ENCODE measurements around the gene ZNRF3. TPM values are rescaled to one million over a fixed set of nuclear protein-coding genes. Genes with fewer than 3 reads are reported as not detected.

Gene ZNRF3
- polyA plus RNA-seq, 1 donor (not counting 4 experiments of a cell fraction or from before 2014, with no cell fraction given) = 2.6 TPM

DNA sequence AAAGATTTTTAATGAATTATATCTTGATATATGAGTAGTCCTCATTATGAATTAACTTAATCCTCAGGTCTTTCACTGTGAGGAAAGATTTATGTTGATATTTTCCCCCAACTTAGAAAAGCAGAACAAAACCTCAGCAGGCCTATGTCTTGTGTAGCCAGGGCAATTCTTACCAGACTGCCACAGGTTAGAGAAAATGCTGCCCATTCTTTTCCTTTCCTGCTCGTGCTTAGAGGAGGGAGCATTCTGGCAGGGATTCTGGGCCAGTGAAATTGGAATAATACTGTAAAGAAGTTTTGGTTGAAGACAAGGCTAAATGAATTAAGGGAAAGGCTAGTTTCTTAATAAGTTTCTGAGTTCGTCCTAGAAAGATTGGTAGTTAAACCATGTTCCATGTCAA lies 56.6 kb downstream of the ZNRF3 start:
- Histone ChIP-seq H3K27me3 (ENCODE audit: control insufficient read depth, extremely low read depth, insufficient read depth, low read length) (no peaks in the 10 kb centered on the region), H3K4me2 (ENCODE audit: control insufficient read depth, extremely low read depth, insufficient read depth, low read depth, low read length) (no peak overlapping the region), H3K9me1 (ENCODE audit: control insufficient read depth, extremely low read depth, insufficient read depth, low read length) (no peaks in the 10 kb centered on the region), H3K79me2 (ENCODE audit: control insufficient read depth, insufficient read depth, low read length) (peaks cover 3% of the 10 kb centered on the region), H4K20me1 (ENCODE audit: control insufficient read depth, extremely low read depth, insufficient read depth, low read length) (peaks cover 2% of the 10 kb centered on the region), H2AFZ (ENCODE audit: control insufficient read depth, low read length) (no peak overlapping the region), H3K4me3 (ENCODE audit: control insufficient read depth in 2 of 3, extremely low read depth in 1 of 3, insufficient read depth in 2 of 3, low read depth in 1 of 3, low read length in 3 of 3) (no peak overlapping the region), H3K27ac (ENCODE audit: control insufficient read depth, insufficient read depth, low read length) (no peak overlapping the region), H3K9ac (ENCODE audit: control insufficient read depth, extremely low read depth, insufficient read depth, low read length) (no peak overlapping the region), H3K4me1 (ENCODE audit: control insufficient read depth, extremely low read depth, insufficient read depth, low read length) (no peaks in the 10 kb centered on the region), H3K9me3 (ENCODE audit: control insufficient read depth, low read depth, low read length) (no peaks in the 10 kb centered on the region), H3K36me3 (ENCODE audit: control insufficient read depth in 2 of 2, extremely low read depth in 1 of 2, insufficient read depth in 2 of 2, low read length in 2 of 2) (no peaks in the 10 kb centered on the region)
- DNase-seq (ENCODE audit: low read depth, low spot score) (no peak), FAIRE-seq (no peak)
- TF ChIP-seq EZH2 (IDR thresholded peaks at IDR 0.05; ENCODE audit: low read length) = no peak
- TF ChIP-seq, protein P1, sequence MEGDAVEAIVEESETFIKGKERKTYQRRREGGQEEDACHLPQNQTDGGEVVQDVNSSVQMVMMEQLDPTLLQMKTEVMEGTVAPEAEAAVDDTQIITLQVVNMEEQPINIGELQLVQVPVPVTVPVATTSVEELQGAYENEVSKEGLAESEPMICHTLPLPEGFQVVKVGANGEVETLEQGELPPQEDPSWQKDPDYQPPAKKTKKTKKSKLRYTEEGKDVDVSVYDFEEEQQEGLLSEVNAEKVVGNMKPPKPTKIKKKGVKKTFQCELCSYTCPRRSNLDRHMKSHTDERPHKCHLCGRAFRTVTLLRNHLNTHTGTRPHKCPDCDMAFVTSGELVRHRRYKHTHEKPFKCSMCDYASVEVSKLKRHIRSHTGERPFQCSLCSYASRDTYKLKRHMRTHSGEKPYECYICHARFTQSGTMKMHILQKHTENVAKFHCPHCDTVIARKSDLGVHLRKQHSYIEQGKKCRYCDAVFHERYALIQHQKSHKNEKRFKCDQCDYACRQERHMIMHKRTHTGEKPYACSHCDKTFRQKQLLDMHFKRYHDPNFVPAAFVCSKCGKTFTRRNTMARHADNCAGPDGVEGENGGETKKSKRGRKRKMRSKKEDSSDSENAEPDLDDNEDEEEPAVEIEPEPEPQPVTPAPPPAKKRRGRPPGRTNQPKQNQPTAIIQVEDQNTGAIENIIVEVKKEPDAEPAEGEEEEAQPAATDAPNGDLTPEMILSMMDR (optimal IDR thresholded peaks at IDR 0.05 in 1 of 3, IDR thresholded peaks at IDR 0.05 in 1 of 3, conservative IDR thresholded peaks at IDR 0.05 in 1 of 3; ENCODE audit: extremely low read depth in 1 of 3, insufficient read depth in 2 of 3, low read length in 3 of 3) = no peak
- dilution Hi-C loops (cut with MboI; ENCODE audit: extremely low pct_ligation_motif_present, low sequenced_read_pairs) = no loop called here

DNA sequence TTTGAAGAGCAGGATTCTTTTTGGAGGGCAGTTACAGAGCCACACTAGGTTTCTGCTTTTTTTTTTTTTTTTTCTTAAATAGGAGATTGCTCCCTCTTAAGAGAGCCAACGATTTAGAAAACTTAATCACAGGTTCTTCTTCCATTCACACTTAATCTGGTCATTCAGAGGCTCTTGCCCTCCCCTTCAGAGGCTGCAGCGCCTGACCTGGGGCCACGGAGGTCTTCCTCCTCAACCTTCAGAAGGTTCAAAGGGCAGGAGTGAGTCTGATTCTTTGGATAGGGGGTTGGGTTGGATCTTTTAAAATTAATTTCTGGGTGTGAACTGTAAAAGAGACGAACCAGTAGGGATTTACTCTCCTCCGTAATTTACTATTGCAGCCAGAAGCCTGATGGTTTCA lies 57.1 kb downstream of the ZNRF3 start:
- Histone ChIP-seq H3K9me1 (ENCODE audit: control insufficient read depth, extremely low read depth, insufficient read depth, low read length) (no peaks in the 10 kb centered on the region), H3K4me1 (ENCODE audit: control insufficient read depth, extremely low read depth, insufficient read depth, low read length) (no peaks in the 10 kb centered on the region), H3K27ac (ENCODE audit: control insufficient read depth, insufficient read depth, low read length) (no peak overlapping the region), H2AFZ (ENCODE audit: control insufficient read depth, low read length) (no peak overlapping the region), H3K4me3 (ENCODE audit: control insufficient read depth in 2 of 3, extremely low read depth in 1 of 3, insufficient read depth in 2 of 3, low read depth in 1 of 3, low read length in 3 of 3) (no peak overlapping the region), H3K9me3 (ENCODE audit: control insufficient read depth, low read depth, low read length) (no peaks in the 10 kb centered on the region), H3K4me2 (ENCODE audit: control insufficient read depth, extremely low read depth, insufficient read depth, low read depth, low read length) (no peak overlapping the region), H3K36me3 (ENCODE audit: control insufficient read depth in 2 of 2, extremely low read depth in 1 of 2, insufficient read depth in 2 of 2, low read length in 2 of 2) (no peaks in the 10 kb centered on the region), H4K20me1 (ENCODE audit: control insufficient read depth, extremely low read depth, insufficient read depth, low read length) (peaks cover 2% of the 10 kb centered on the region), H3K79me2 (ENCODE audit: control insufficient read depth, insufficient read depth, low read length) (peaks cover 3% of the 10 kb centered on the region), H3K27me3 (ENCODE audit: control insufficient read depth, extremely low read depth, insufficient read depth, low read length) (no peaks in the 10 kb centered on the region), H3K9ac (ENCODE audit: control insufficient read depth, extremely low read depth, insufficient read depth, low read length) (no peak overlapping the region)
- dilution Hi-C loops (cut with MboI; ENCODE audit: extremely low pct_ligation_motif_present, low sequenced_read_pairs) = no loop called here
- DNase-seq (ENCODE audit: low read depth, low spot score) (no peak), FAIRE-seq (no peak)
- TF ChIP-seq EZH2 (IDR thresholded peaks at IDR 0.05; ENCODE audit: low read length) = no peak
- TF ChIP-seq, protein P1 (optimal IDR thresholded peaks at IDR 0.05 in 1 of 3, IDR thresholded peaks at IDR 0.05 in 1 of 3, conservative IDR thresholded peaks at IDR 0.05 in 1 of 3; ENCODE audit: extremely low read depth in 1 of 3, insufficient read depth in 2 of 3, low read length in 3 of 3) = no peak
